Measurements from ENCODE around the gene GPC6. TPM values are rescaled to one million over a fixed set of nuclear protein-coding genes. Genes with fewer than 3 reads are reported as not detected.
A peak's percentile ranks its signal among the peaks of the same experiment; 100 is the strongest.

Gene GPC6
- total and polyA plus RNA-seq, 2 experiments from 2014 or later, result 14.4 to 43.3 TPM

GRCh38 chr13:94318418-94318817 lies 1091.8 kb downstream of the GPC6 start:
- Histone ChIP-seq H3K27me3 (no peaks in the 10 kb centered on the region), H3K4me1 (ENCODE audit: low read depth) (peaks cover 5% of the 10 kb centered on the region), H3K27ac (no peak overlapping the region), H3K4me3 (no peak overlapping the region), H3K9me3 (ENCODE audit: low read depth) (no peaks in the 10 kb centered on the region), H3K36me3 (no peaks in the 10 kb centered on the region)
- TF ChIP-seq CTCF (IDR thresholded peaks at IDR 0.05; ENCODE audit: low read depth, low read length), result no peak
- peak in 1 of 2 donors; percentile 49 for DNase-seq (ENCODE audit: low read depth in 1 of 2, low spot score in 1 of 2)

- Histone ChIP-seq H3K4me1 (ENCODE audit: low read depth) (peaks cover 16% of the 10 kb centered on the region), H3K27me3 (no peaks in the 10 kb centered on the region), H3K9me3 (ENCODE audit: low read depth) (no peaks in the 10 kb centered on the region), H3K36me3 (no peaks in the 10 kb centered on the region), H3K4me3 (no peak overlapping the region), H3K27ac (no peak overlapping the region)
- no peak for TF ChIP-seq CTCF (IDR thresholded peaks at IDR 0.05; ENCODE audit: low read depth, low read length)
- no peak for DNase-seq (ENCODE audit: low read depth in 1 of 2, low spot score in 1 of 2)
Observed at GRCh38 chr13:94319501-94319900, 1092.9 kb downstream of the GPC6 start.

- Histone ChIP-seq H3K27ac (peak overlapping the region; percentile 73), H3K27me3 (no peaks in the 10 kb centered on the region), H3K4me1 (ENCODE audit: low read depth) (peaks cover 32% of the 10 kb centered on the region), H3K4me3 (no peak overlapping the region), H3K9me3 (ENCODE audit: low read depth) (no peaks in the 10 kb centered on the region), H3K36me3 (no peaks in the 10 kb centered on the region)
- no peak for DNase-seq (ENCODE audit: low read depth in 1 of 2, low spot score in 1 of 2)
- no peak for TF ChIP-seq CTCF (IDR thresholded peaks at IDR 0.05; ENCODE audit: low read depth, low read length)
Observed at GRCh38 chr13:94322925-94323763, 1096.5 kb downstream of the GPC6 start.

- DNase-seq (ENCODE audit: low read depth in 1 of 2, low spot score in 1 of 2), result no peak
- TF ChIP-seq CTCF (IDR thresholded peaks at IDR 0.05; ENCODE audit: low read depth, low read length), result no peak
- Histone ChIP-seq H3K4me1 (ENCODE audit: low read depth) (peaks cover 32% of the 10 kb centered on the region), H3K4me3 (no peak overlapping the region), H3K36me3 (no peaks in the 10 kb centered on the region), H3K9me3 (ENCODE audit: low read depth) (no peaks in the 10 kb centered on the region), H3K27ac (peak overlapping the region; percentile 73), H3K27me3 (no peaks in the 10 kb centered on the region)
Observed at GRCh38 chr13:94323764-94324758, 1097.5 kb downstream of the GPC6 start.

GRCh38 chr13:94324767-94325540 lies 1098.3 kb downstream of the GPC6 start:
- Histone ChIP-seq H3K4me1 (ENCODE audit: low read depth) (peaks cover 32% of the 10 kb centered on the region), H3K4me3 (no peak overlapping the region), H3K36me3 (no peaks in the 10 kb centered on the region), H3K9me3 (ENCODE audit: low read depth) (no peaks in the 10 kb centered on the region), H3K27ac (no peak overlapping the region), H3K27me3 (no peaks in the 10 kb centered on the region)
- no peak for TF ChIP-seq CTCF (IDR thresholded peaks at IDR 0.05; ENCODE audit: low read depth, low read length)
- no peak for DNase-seq (ENCODE audit: low read depth in 1 of 2, low spot score in 1 of 2)
